K562 (cell line): ENCODE data around the gene USP38. TPM values are rescaled to one million over a fixed set of nuclear protein-coding genes. Genes with fewer than 3 reads are reported as not detected.
"Not testable (repeated sequence)": the region's sequence is repeated elsewhere in the genome, so short reads cannot be mapped to it uniquely, and the experiment has no call there.

Experiments used
- ATAC-seq: fragments of 200-7000 bp; cut with Tn5 transposase; 3 replicates; pipeline ENCODE4 v1.9.1; 2020; ENCODE audit warnings: moderate library complexity
- BruUV-seq: library from RNA; stranded (reverse); fragments of 400-500 nt; replicated peaks from 2 replicates; lab custom pipeline; 2021; lab: Mats Ljungman, UMichigan
- CTCF ChIA-PET: fragments of 300-600 bp; formaldehyde crosslinking; extraction: SDS; loops from one replicate; lab custom pipeline; 2021; ENCODE audit warnings: low intra/inter-chr PET ratio; lab: Yijun Ruan, JAX
- POLR2A ChIA-PET: fragments of 300-600, 350-650 bp; sonication (Branson Sonifier 250); formaldehyde crosslinking; extraction: SDS; loops from one replicate; lab custom pipeline; 2021; ENCODE audit warnings: antibody characterized with exemption, inconsistent platforms; lab: Yijun Ruan, JAX
- DNase-seq, 4 experiments: peaks; one replicate each; pipeline versions ENCODE4 v3.0.0 to v3.0.0-alpha.2; 2011 to 2018; ENCODE audit warnings: low spot score in 3 of 4, mixed read lengths in 3 of 4; ENCODE audit errors: extremely low read depth in 1 of 4
- FAIRE-seq: peaks from 2 replicates; lab custom pipeline; 2011; peaks lifted over from hg19 to GRCh38; lab: Jason Lieb, UNC
- H2AFZ ChIP-seq: 2 replicates; pipeline ENCODE4 v1.6.0; 2011; ENCODE audit warnings: low read depth, low read length, control low read depth, inconsistent platforms
- H3K27ac ChIP-seq: fragments of 200-600 bp; 3 replicates; pipeline ENCODE4 v1.8.0; 2011; ENCODE audit warnings: low read depth, mild to moderate bottlenecking, control low read depth, inconsistent platforms, low read length, moderate library complexity, mixed read lengths; ENCODE audit errors: extremely low read depth
- H3K27me3 ChIP-seq, 2 experiments: fragments of 300-600 bp in 1 of 2; 2 replicates in 1 of 2; 3 replicates in 1 of 2; pipeline versions ENCODE4 v1.6.0 to v1.8.0; 2011; ENCODE audit warnings: inconsistent platforms in 2 of 2, low read length in 2 of 2, mild to moderate bottlenecking in 1 of 2, mixed read lengths in 1 of 2, moderate library complexity in 1 of 2; ENCODE audit not compliant: control insufficient read depth in 2 of 2, insufficient read depth in 2 of 2
- H3K36me3 ChIP-seq: fragments of 300-600 bp; 3 replicates; pipeline ENCODE4 v1.8.0; 2011; ENCODE audit warnings: mild to moderate bottlenecking, low read length, inconsistent platforms; ENCODE audit not compliant: control insufficient read depth, insufficient read depth
- H3K4me1 ChIP-seq, 2 experiments: fragments of 200-600 bp in 1 of 2; replicated peaks in 1 of 2; 2 replicates in 1 of 2; 3 replicates in 1 of 2; pipeline versions ENCODE4 v1.5.1 to v1.8.0; 2011; ENCODE audit warnings: inconsistent platforms in 2 of 2, low read length in 2 of 2, mild to moderate bottlenecking in 1 of 2, mixed read lengths in 1 of 2, moderate library complexity in 1 of 2; ENCODE audit not compliant: control insufficient read depth in 2 of 2, insufficient read depth in 2 of 2
- H3K4me2 ChIP-seq: 2 replicates; pipeline ENCODE4 v1.6.1; 2011; ENCODE audit warnings: low read length, control low read depth, inconsistent platforms, mixed read lengths; ENCODE audit not compliant: insufficient read depth
- H3K4me3 ChIP-seq: fragments of 200-600 bp; sonication (generic), shearing (Covaris generic); 2 replicates; pipeline ENCODE4 v1.5.1; 2016; ENCODE audit warnings: control low read depth, inconsistent platforms
- H3K79me2 ChIP-seq: fragments of 200-600 bp; 3 replicates; pipeline ENCODE4 v1.8.0; 2011; ENCODE audit warnings: low read length, inconsistent platforms; ENCODE audit not compliant: control insufficient read depth, insufficient read depth
- H3K9ac ChIP-seq, 2 experiments: 2 replicates each; pipeline versions ENCODE4 v1.6.0 to v1.6.1; 2011; ENCODE audit warnings: low read depth in 2 of 2, low read length in 2 of 2, control low read depth in 1 of 2, inconsistent platforms in 1 of 2, mild to moderate bottlenecking in 1 of 2, mixed read lengths in 1 of 2; ENCODE audit not compliant: insufficient read depth in 1 of 2
- H3K9me1 ChIP-seq: one replicate; pipeline ENCODE4 v1.6.0; 2011; ENCODE audit warnings: inconsistent platforms, mild to moderate bottlenecking, low read length, moderate library complexity; ENCODE audit not compliant: control insufficient read depth, insufficient read depth
- H3K9me3 ChIP-seq: replicated peaks from 2 replicates; pipeline ENCODE4 v1.5.1; 2011; ENCODE audit warnings: low read depth, low read length, inconsistent platforms; ENCODE audit not compliant: control insufficient read depth, insufficient read depth
- H4K20me1 ChIP-seq: replicated peaks from 2 replicates; pipeline ENCODE4 v1.6.1; 2011; ENCODE audit warnings: low read length, inconsistent platforms, mixed read lengths; ENCODE audit not compliant: control insufficient read depth, insufficient read depth
- ARID1B ChIP-seq: fragments of 450-650 bp; IDR thresholded peaks from 2 replicates; pipeline ENCODE4 v1.6.1; 2016; ENCODE audit warnings: antibody characterized with exemption, mild to moderate bottlenecking, inconsistent platforms
- CBFA2T3 ChIP-seq: fragments of 450-650 bp; IDR thresholded peaks from 2 replicates; pipeline ENCODE4 v1.6.1; 2017
- CSDE1 ChIP-seq, 2 experiments: fragments of 450-650 bp; IDR thresholded peaks; 2 replicates each; pipeline ENCODE4 v1.6.1; 2016; ENCODE audit warnings: mild to moderate bottlenecking in 1 of 2
- CXXC5 ChIP-seq: fragments of 250-450 bp; sonication (Bioruptor Pico); IDR thresholded peaks from 2 replicates; pipeline ENCODE4 v1.8.0; 2022; ENCODE audit warnings: inconsistent platforms, mild to moderate bottlenecking, moderate library complexity
- EP300 ChIP-seq: IDR thresholded peaks from 2 replicates; pipeline ENCODE4 v1.6.1; 2012; ENCODE audit warnings: low read length, improper control_type of control experiment
- KDM1A ChIP-seq, 2 experiments: fragments of 450-650 bp; IDR thresholded peaks; 2 replicates each; pipeline ENCODE4 v1.6.1; 2016; ENCODE audit warnings: mild to moderate bottlenecking in 2 of 2
- MEF2D ChIP-seq: conservative IDR thresholded peaks from 2 replicates; pipeline ENCODE4 v1.6.1; 2016; ENCODE audit warnings: low read depth, missing genetic modification characterization, missing compliant biosample characterization
- NBN ChIP-seq: fragments of 450-650 bp; IDR thresholded peaks from 2 replicates; pipeline ENCODE4 v1.6.1; 2016; ENCODE audit warnings: low read depth, mild to moderate bottlenecking
- NR2C1 ChIP-seq, 2 experiments: fragments of 450-650 bp; IDR thresholded peaks; 2 replicates each; pipeline ENCODE4 v1.6.1; 2017; ENCODE audit warnings: mild to moderate bottlenecking in 2 of 2, antibody characterized with exemption in 1 of 2, inconsistent platforms in 1 of 2, missing compliant biosample characterization in 1 of 2, missing genetic modification characterization in 1 of 2
- NR2C2 ChIP-seq, 2 experiments: fragments of 200-800 bp in 1 of 2; sonication (Bioruptor generic) in 1 of 2; sonication (generic) in 1 of 2; formaldehyde crosslinking in 1 of 2; IDR thresholded peaks; 2 replicates each; pipeline versions ENCODE4 v1.6.1 to v1.8.0; 2016 to 2022; ENCODE audit warnings: mild to moderate bottlenecking in 1 of 2, missing compliant biosample characterization in 1 of 2, missing genetic modification characterization in 1 of 2, missing genetic modification reagents in 1 of 2
- RCOR1 ChIP-seq, 2 experiments: IDR thresholded peaks; 2 replicates each; pipeline ENCODE4 v1.6.1; 2012; ENCODE audit warnings: low read depth in 2 of 2, low read length in 2 of 2, borderline replicate concordance in 1 of 2, improper control_type of control experiment in 1 of 2
- SIX5 ChIP-seq, 2 experiments: IDR thresholded peaks; 2 replicates each; pipeline ENCODE4 v1.6.1; 2011; ENCODE audit warnings: low read length in 2 of 2, borderline replicate concordance in 1 of 2, low read depth in 1 of 2, mild to moderate bottlenecking in 1 of 2, moderate library complexity in 1 of 2; ENCODE audit not compliant: insufficient read depth in 1 of 2
- TCF3 ChIP-seq: sonication (generic); formaldehyde crosslinking; IDR thresholded peaks from 2 replicates; pipeline ENCODE4 v1.4.0; 2020; ENCODE audit warnings: mild to moderate bottlenecking, missing genetic modification reagents
- TEAD4 ChIP-seq, 2 experiments: sonication (generic) in 1 of 2; formaldehyde crosslinking in 1 of 2; IDR thresholded peaks; 2 replicates each; pipeline versions ENCODE4 v1.6.1 to v1.8.0; 2012 to 2022; ENCODE audit warnings: borderline replicate concordance in 1 of 2, inconsistent platforms in 1 of 2, low read length in 1 of 2, mild to moderate bottlenecking in 1 of 2, missing genetic modification reagents in 1 of 2
- WGBS: fragments of 100-300 bp; shearing (Covaris generic); methylation state at CpG from one replicate; pipeline ENCODE4 v1.1.6; 2016; ENCODE audit warnings: low coverage, mixed read lengths; ENCODE audit not compliant: insufficient coverage; ENCODE audit errors: missing lambda C conversion rate; 5-methylcytosine and 5-hydroxymethylcytosine counted together
- in situ Hi-C: fragments of 300-500 bp; cut with MboI; formaldehyde crosslinking; loops from 4 replicates; pipeline ENCODE4 v1.15.0; 2018; ENCODE audit warnings: inconsistent platforms, mixed read lengths
- intact Hi-C: fragments of 100-400 bp; cut with micrococcal nuclease; formaldehyde crosslinking; loops from 2 replicates; pipeline ENCODE4 v1.14.2; 2022
- polyA plus RNA-seq, 8 experiments: library from polyadenylated mRNA; depleted of rRNA in 4 of 8; stranded (reverse) in 5 of 8; unstranded in 3 of 8; fragments of >200 nt; fragmentation: Nextera tagmentation in 2 of 8; fragmentation: Illumina TruSeq in 1 of 8; extraction: Ambion mirVana in 2 of 8; extraction: Trizol in 1 of 8; gene quantifications; 2 replicates each; pipeline versions ENCODE4 v1.2.1 to v1.2.3, GENCODE V29; 2011 to 2014; ENCODE audit warnings: inconsistent platforms in 1 of 8, missing spikeins in 1 of 8
- total RNA-seq, 7 experiments: library from RNA; depleted of rRNA in 6 of 7; stranded (reverse); fragments of >200 nt in 6 of 7; fragmentation: Illumina TruSeq in 2 of 7; extraction: Trizol in 2 of 7; gene quantifications; 2 replicates each; pipeline versions ENCODE4 v1.2.1 to v1.2.3, GENCODE V29; 2011 to 2021; ENCODE audit warnings: low replicate concordance in 1 of 7

USP38 gene
- total and polyA plus RNA-seq, 9 of the 15 experiments (the other 6 are each of a cell fraction or from before 2014, with no cell fraction given), result 4.2 to 20.6 (median 11.2) TPM

DNA sequence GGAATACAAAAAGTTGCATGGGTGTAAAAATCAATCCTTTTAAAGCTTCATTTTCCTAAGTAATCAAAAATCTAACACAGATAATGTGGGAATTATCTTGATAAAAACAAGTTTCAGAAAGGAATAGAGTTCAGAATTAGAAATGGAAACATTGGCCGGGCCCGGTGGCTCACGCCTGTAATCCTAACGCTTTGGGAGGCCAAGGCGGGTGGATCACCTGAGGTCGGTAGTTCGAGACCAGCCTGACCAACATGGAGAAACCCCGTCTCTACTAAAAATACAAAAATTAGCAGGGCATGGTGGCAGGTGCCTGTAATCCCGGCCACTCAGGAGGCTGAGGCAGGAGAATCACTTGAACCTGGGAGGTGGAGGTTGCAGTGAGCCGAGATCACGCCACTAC is 52.5 kb downstream of the USP38 start:
- CTCF ChIA-PET, BruUV-seq: not testable (repeated sequence)
- WGBS, result 59% methylated on average over 9 of the region's 11 CpGs

GRCh38 chr4:143240939-143241679 is 56.4 kb downstream of the USP38 start:
- FAIRE-seq (no peak), ATAC-seq (peak; percentile 57), DNase-seq (peak in 1 of 4 experiments; percentile 8)
- 0% methylated on average over 1 of the region's 1 CpG for WGBS
- BruUV-seq, result no TSS peak
- no peak for TF ChIP-seq NR2C2 (CRISPR knock-in tag; IDR thresholded peaks at IDR 0.05)
- TF ChIP-seq NR2C2 (tag; IDR thresholded peaks at IDR 0.05), result peak; percentile 48; the same call in 1 of the 2 replicates
- TF ChIP-seq TEAD4 (IDR thresholded peaks at IDR 0.05; ENCODE audit: low read length), result peak; percentile 36; the same call in 1 of the 2 replicates
- no peak for TF ChIP-seq TEAD4 (CRISPR knock-in tag; IDR thresholded peaks at IDR 0.05; ENCODE audit: borderline replicate concordance)
- peak; percentile 83 to 86 for TF ChIP-seq KDM1A (IDR thresholded peaks at IDR 0.05)
- TF ChIP-seq RCOR1 (IDR thresholded peaks at IDR 0.05; ENCODE audit: borderline replicate concordance in 1 of 2, low read depth in 2 of 2, low read length in 2 of 2), result peak in 1 of 2 experiments; percentile 53; a peak in 2 of 4 replicates
- TF ChIP-seq TCF3 (CRISPR knock-in tag), result 0 out of 2 replicates have a peak, but pooled peaks have one; percentile 16
- peak; percentile 60 for TF ChIP-seq CBFA2T3
- TF ChIP-seq NR2C1 (IDR thresholded peaks at IDR 0.05), result 0 out of 2 replicates have a peak, but pooled peaks have one; percentile 34
- 0 out of 2 replicates have a peak, but pooled peaks have one; percentile 23 for TF ChIP-seq NR2C1 (tag; IDR thresholded peaks at IDR 0.05)
- TF ChIP-seq EP300, result peak; percentile 14; the same call in 1 of the 2 replicates
- TF ChIP-seq MEF2D (tag), result no peak
- TF ChIP-seq CXXC5 (CRISPR knock-in tag), result peak; percentile 61
- peak; percentile 39; the same call in 1 of the 2 replicates for TF ChIP-seq ARID1B
- no peak for TF ChIP-seq CSDE1 (IDR thresholded peaks at IDR 0.05)
- no peak for TF ChIP-seq SIX5 (IDR thresholded peaks at IDR 0.05; ENCODE audit: borderline replicate concordance in 1 of 2, insufficient read depth in 1 of 2, low read depth in 1 of 2, low read length in 2 of 2)
- 0 out of 2 replicates have a peak, but pooled peaks have one; percentile 15 for TF ChIP-seq NBN
- in situ Hi-C loops (no loop called here), intact Hi-C loops (no loop called here)
- H3K9me3 ChIP-seq, result no peaks in the 10 kb centered on the region; the same call in 1 of the 2 replicates
- no peaks in the 10 kb centered on the region for H3K27me3 ChIP-seq
- no peaks in the 10 kb centered on the region for H4K20me1 ChIP-seq
- POLR2A ChIA-PET, result no interaction called here
- no peak overlapping the region for H3K4me3 ChIP-seq
- CTCF ChIA-PET, result interaction anchor here (0.6 kb wide), 1 partner anchor 90 kb away, joined by 3 read pairs; no protein-coding TSS in a partner anchor
- H3K4me1 ChIP-seq, result peaks cover 0 to 11% of the 10 kb centered on the region in 2 experiments; a peak in 2 of 5 replicates
- H3K79me2 ChIP-seq, result no peaks in the 10 kb centered on the region
- H2AFZ ChIP-seq, result 0 out of 2 replicates have a peak overlapping the region, but pooled peaks have one; percentile 73
- H3K9me1 ChIP-seq, result no peaks in the 10 kb centered on the region
- H3K36me3 ChIP-seq, result no peaks in the 10 kb centered on the region
- no peak overlapping the region for H3K4me2 ChIP-seq
- no peak overlapping the region for H3K9ac ChIP-seq
- H3K27ac ChIP-seq, result no peak overlapping the region

More for the DNA sequence above, 52.5 kb downstream of the USP38 start:
- in situ Hi-C loops, H4K20me1 ChIP-seq, H3K79me2 ChIP-seq, H3K27ac ChIP-seq, H3K4me2 ChIP-seq, H2AFZ ChIP-seq, DNase-seq, H3K4me3 ChIP-seq, POLR2A ChIA-PET, ATAC-seq, FAIRE-seq, H3K9ac ChIP-seq, H3K9me3 ChIP-seq, H3K36me3 ChIP-seq, H3K9me1 ChIP-seq, H3K27me3 ChIP-seq, intact Hi-C loops: not testable (repeated sequence)
- H3K4me1 ChIP-seq, result peaks cover 0 to 11% of the 10 kb centered on the region in 2 experiments; a peak in 2 of 5 replicates
